Activated effector memory CD4-positive, alpha-beta T cell treated with Interleukin-2 at 50 U/mL for 16 hours (primary cell): ENCODE measurements around the gene FRZB.

Source experiments
- DNase-seq: peaks from one replicate; pipeline ENCODE4 v3.0.0-alpha.2; 2020

FRZB gene

GRCh38 chr2:182784058-182784706, 82.3 kb downstream of the FRZB start:
- DNase-seq = no peak
